ENCODE results near the gene TMBIM6.
A peak's percentile ranks its signal among the peaks of the same experiment; 100 is the strongest.
"Not testable (repeated sequence)": the region's sequence is repeated elsewhere in the genome, so short reads cannot be mapped to it uniquely, and the experiment has no call there.

The TMBIM6 gene

DNA sequence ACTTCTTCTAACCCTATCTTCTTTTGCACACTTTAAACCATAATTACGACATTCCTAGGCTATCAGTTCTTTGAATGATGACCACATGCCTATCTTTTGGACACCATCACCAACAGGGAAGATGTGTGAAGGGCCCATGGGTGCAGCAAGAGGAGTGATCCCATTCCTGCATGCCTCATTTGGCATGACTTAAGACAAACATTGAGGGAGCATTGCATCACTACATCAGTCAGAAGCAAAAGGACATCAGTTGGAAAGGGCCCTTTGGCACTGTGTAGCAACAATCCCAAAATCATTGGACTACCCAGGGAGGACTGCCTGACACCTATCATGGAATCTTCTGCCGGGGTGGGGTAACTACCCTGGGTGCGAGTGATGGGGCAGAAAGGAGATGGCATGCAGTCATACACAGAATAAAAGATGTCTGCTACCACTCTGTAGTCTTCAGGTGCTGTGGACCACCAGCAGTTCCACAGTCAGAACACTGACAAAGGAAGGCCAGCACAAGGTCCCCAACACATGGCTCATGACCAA is 10.7 kb upstream of the TMBIM6 start:
- DNase-seq: no peak

DNA sequence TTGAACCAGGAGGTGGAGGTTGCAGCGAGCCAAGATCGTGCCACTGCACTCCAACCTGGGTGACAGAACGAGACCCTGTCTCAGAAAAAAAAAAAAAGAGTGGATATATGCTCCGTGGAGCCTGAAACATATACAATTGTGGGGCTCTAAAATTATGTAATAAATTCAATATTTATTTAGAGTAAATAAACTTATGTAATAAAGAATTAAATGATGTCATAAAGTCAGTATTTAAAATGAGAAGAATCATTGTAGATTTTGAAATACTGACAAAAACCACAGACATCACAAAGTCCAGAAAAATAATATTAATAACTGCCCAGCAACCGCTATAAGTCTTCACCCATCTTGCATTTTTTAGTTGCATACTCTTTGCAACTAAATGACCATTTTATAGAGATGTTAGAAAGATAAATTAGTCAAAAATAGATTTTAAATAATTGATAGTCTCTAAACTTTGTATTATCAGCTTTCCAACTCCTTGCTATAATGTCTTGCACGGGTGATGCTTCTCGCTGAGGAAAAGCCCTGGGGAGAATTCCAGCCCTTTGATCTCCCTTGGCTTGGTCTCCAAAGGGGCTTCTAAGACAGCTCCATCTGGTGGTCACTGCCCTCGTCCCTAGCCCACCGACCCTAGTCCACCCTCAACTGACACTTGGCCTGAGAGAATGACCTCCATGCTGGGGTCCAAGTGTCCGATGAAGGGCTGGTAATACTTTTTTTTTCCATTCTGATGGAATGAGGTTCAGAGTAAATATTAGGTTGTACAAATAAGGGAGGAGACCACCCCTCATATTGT is 7.9 kb upstream of the TMBIM6 start:
- DNase-seq: no peak

DNA sequence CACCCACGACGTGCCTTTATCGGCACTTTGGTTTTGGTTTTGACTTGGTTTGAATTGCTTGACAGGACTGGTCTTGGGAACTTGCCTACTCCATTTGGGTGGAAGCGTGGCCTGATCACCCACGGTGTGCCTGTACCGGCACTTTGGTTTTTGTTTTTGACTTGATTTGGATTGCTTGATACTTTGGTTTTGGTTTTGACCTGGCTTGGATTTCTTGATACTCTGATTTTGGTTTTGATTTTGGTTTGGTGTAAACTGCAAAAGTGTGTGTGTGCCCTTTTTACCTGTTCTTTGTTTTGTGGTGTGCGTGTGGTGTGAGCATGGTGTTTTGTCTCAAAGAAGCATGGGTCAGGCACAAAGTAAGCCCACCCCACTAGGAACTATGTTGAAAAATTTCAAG is 6.5 kb upstream of the TMBIM6 start:
- not testable (repeated sequence) for DNase-seq

- not testable (repeated sequence) for DNase-seq
Observed at GRCh38 chr12:49738721-49739120, 2.6 kb upstream of the TMBIM6 start.

GRCh38 chr12:49740277-49740676 is 1.1 kb upstream of the TMBIM6 start:
- DNase-seq: not testable (repeated sequence)

- DNase-seq: peak; percentile 93
Observed at GRCh38 chr12:49741882-49742620, 694 bp downstream of the TMBIM6 start.

DNA sequence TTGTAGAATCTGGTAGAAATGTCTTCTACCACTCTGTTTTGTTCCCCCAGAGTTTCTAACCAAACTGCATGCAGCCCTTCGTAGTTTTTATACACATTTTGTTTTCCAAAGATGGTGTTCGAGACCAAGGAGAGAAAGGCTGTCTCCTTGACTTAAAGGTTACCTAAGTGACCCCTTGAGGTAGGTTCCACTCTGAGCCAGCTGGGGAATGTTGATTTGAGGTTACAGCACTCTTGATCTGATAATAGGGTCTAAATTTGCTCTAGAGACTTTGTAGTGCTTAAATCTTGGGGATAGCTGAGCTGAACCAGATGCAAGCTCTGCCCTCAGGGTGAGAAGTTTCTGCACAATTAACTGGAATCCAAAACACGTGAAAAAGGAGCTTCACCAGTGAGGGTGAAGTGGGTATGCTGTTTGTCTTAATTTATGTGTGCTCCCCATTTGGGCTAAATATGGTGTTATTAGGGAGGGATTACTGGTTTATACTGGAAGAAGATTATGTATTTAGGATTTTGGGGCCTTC is 3.1 kb downstream of the TMBIM6 start:
- DNase-seq: no peak

DNA sequence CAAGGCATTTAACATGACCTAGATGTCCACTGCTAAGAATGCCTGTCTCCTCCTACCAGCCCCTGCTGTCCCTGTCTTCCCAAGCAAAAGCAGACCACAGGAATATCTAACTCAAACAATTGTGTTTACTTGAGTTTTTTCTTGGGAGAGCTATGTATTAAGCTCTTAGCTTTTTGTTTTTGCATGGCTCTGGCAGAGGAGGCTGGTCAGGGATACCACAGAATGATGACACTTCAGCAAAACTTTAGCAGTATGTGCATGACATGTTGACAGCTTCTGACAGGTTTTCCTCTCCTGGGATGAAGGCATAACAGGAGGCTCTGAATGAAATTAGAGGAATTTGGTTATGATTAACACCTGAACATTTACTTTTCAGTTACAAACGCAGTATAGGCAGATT is 6.9 kb downstream of the TMBIM6 start:
- DNase-seq: no peak

GRCh38 chr12:49748800-49749199 is 7.4 kb downstream of the TMBIM6 start:
- DNase-seq: no peak

DNA sequence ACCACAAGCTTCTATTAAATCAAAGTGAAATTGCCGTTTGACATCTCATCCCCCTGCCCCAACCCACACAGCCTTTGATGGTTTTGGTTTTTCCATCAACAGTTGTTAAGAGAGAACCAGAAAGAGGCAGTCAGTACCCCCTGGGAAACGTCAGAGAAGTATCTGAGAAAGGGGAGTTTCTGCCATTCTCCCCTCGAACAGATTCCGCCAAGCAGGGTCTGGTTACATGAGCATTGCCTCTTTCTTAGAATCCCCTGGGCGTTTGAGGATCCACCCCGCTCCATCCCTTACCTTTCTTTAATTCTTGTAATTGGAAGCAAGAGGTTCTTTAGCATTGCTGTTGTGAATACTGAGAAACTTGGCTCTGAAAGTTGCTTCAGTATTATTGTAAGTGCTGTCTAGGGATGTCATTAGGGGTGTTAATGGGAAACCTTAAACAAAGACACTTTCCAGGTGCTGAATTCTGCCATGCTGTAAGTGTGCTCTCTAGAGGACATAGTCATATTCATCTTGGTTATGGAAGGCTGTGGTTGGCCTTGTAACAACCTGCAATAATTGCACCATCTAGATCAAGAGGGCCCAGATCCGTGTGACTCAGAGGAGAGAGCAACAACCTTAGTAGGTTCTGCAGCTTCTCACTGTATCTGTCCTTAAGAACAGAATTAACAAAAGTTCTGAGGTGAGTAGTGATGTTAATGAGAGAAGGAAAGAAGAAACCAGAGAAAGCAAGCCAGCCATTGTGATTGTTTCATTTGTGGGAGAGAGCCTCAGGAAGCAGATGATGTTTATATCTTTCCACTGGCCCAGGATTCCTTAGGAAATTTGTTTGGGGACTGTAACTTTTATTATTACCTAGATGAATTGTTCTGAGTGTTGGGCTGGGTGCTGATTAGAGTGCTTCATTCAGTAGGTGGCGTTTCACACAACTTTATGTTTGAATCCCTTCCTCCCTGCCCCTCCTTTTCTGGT is 9.0 kb downstream of the TMBIM6 start:
- DNase-seq: peak; percentile 91

DNA sequence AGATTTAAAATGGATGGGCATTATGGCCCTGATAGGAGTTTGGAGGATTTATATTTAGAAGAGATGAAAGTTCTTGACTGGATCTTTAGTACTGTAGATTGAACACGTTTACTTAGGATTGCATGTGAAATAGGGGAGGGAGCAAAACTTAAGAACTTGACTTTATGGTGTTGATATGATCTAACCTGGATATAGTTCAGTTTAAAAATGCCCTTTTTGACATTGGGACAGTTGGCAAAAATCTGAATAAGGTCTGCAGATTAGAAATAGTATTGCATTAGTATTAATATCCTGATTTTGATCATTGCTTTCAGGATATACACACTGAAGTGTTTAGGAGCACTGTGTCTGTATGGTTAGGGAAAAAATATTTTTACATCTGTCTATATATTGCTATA is 9.6 kb downstream of the TMBIM6 start:
- no peak for DNase-seq

- no peak for DNase-seq
Observed at GRCh38 chr12:49761677-49762467, 20.5 kb downstream of the TMBIM6 start.

- peak; percentile 37 for DNase-seq
Observed at GRCh38 chr12:49762468-49762847, 21.1 kb downstream of the TMBIM6 start.

DNA sequence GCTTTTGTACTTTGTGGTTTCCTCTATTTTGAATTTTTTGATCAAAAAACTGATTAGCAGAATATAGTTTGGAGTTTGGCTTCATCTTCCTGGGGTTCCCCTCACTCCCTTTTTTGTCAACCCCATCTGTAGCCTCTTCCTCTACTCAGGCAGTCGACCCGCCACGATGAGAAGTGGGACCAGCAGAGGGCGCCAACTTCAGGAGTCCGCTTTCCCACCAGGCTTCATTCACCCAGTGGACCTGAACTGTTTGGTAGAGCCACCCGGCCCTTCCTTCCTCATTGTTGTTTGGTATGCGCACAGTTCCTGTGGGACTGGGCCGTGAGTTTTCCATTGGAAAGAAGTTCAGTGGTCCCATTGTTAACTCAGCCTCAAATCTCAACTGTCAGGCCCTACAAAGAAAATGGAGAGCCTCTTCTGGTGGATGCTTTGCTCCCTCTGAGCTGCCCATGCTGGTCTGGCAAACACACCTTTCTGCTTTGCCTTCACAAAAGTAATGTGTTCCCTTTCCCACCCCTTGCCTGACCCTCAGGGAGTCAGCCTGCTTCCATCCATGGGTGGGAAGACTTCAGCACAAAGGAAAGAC is 21.7 kb downstream of the TMBIM6 start:
- DNase-seq: peak; percentile 81

DNA sequence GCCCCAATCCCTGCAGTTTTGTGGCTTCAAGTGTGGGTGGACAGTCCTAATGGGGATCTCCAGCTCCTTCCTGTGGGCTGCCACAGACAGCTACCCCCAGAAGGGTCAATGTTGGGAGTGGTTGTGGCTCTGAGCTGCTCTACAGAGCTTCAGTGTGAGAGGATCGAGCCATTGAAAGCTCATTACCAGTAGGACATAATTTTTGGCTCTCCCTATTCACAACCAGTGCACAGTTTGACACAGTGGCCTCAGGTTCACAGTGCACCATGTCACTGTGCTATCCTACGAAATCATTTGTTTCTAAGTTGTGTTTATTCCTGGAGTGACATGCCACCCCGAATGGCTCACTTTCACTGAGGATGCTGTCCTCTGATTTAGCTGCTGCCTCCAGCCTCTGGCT is 22.8 kb downstream of the TMBIM6 start:
- no peak for DNase-seq

GRCh38 chr12:49766115-49766455 is 24.7 kb downstream of the TMBIM6 start:
- no peak for DNase-seq

DNA sequence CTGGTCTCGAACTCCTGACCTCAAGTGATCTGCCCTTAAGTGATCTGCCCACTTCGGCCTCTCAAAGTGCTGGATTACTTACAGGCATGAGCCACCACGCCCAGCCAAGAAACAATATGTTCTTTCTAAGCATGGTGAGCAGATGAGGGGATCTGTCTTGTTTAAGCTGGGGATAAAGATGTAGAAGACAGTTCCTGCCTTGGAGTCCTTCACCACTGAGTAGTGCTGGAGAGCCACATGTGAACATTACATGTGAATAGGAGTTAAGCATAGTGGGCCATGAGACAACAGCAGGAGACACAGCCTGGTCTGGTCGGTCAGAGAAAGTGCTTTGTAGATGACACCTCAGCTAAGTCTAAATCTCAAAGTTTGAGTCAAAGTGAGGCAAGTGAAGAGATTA is 26.0 kb downstream of the TMBIM6 start:
- no peak for DNase-seq

DNA sequence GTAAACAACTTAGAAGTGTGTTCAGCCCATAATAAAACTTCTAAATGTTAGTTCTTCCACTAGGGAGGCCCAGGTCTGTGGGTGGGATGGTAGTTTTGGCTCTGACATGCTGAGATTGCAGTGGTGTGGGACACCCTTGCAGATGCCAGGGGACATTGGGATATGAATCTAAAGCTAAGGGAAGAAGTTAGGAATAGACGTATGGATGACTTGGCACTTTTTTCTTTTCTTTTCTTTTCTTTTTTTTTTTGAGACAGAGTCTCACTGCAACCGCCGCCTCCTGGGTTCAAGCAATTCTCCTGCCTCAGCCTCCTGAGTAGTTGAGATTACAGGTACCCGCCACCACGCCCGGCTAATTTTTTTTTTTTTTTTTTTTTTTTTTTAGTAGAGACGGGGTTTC is 31.7 kb downstream of the TMBIM6 start:
- not testable (repeated sequence) for DNase-seq

- DNase-seq: peak; percentile 75
Observed at GRCh38 chr12:49776413-49776812, 35.1 kb downstream of the TMBIM6 start.

DNA sequence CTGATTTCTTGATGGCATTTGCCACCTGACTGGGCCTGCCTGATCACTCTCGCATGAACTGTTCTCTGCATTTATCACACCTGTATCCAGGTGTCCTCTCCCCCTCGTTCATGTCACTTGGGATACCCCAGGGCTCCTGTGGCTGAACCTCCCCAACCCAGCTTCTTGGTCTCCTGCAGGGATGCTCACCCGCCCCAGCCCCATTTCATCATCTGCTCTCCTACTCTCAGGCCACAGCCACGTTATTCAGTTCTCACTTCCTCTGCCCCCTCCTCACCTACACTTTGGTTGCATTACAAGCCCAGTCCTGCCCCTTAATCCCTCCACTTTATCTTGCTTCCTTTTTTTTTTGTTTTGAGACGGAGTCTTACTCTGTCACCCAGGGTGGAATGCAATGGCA is 35.5 kb downstream of the TMBIM6 start:
- DNase-seq: no peak

DNA sequence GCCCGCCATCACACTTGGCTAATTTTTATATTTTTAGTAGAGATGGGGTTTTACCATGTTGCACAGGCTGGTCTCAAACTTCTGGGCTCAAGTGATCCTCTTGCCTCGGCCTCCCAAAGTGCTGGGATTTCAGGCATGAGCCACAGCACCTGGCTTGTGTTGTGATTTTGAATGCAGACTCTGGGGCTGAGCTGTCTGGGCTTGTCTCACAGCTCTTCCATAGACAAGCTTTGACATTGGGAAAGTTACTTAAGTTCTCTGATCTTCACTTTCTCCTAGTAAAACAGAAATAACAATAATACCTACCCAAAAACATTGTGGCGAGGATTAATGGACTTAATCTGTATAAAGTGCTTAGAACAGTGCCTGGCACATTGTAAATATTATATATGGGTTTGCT is 36.0 kb downstream of the TMBIM6 start:
- no peak for DNase-seq
